HEK293T (cell line): ENCODE results near the gene LYZL6.

ENCODE experiments used
- ARNT ChIP-seq: fragments of 450-650 bp; IDR thresholded peaks from 2 replicates; pipeline ENCODE4 v1.6.1; 2017; ENCODE audit warnings: mild to moderate bottlenecking
- BHLHE40 ChIP-seq: fragments of 450-650 bp; IDR thresholded peaks from 2 replicates; pipeline ENCODE4 v1.6.1; 2016; ENCODE audit warnings: mild to moderate bottlenecking, moderate library complexity, borderline replicate concordance
- CTBP1 ChIP-seq: fragments of 450-650 bp; IDR thresholded peaks from 2 replicates; pipeline ENCODE4 v1.6.1; 2016; ENCODE audit warnings: borderline replicate concordance
- ELF4 ChIP-seq: fragments of 450-650 bp; IDR thresholded peaks from 2 replicates; pipeline ENCODE4 v1.6.1; 2017; ENCODE audit warnings: antibody characterized with exemption
- FOXK2 ChIP-seq: fragments of 450-650 bp; IDR thresholded peaks from 2 replicates; pipeline ENCODE4 v1.6.1; 2016; ENCODE audit warnings: mild to moderate bottlenecking
- FOXM1 ChIP-seq: fragments of 450-650 bp; IDR thresholded peaks from 2 replicates; pipeline ENCODE4 v1.6.1; 2017; ENCODE audit warnings: mild to moderate bottlenecking, borderline replicate concordance
- SP1 ChIP-seq: fragments of 450-650 bp; IDR thresholded peaks from 2 replicates; pipeline ENCODE4 v1.6.1; 2017
- TF ChIP-seq, protein P1 (sequence below): fragments of 450-650 bp; IDR thresholded peaks from 2 replicates; pipeline ENCODE4 v1.6.1; 2016

DNA sequence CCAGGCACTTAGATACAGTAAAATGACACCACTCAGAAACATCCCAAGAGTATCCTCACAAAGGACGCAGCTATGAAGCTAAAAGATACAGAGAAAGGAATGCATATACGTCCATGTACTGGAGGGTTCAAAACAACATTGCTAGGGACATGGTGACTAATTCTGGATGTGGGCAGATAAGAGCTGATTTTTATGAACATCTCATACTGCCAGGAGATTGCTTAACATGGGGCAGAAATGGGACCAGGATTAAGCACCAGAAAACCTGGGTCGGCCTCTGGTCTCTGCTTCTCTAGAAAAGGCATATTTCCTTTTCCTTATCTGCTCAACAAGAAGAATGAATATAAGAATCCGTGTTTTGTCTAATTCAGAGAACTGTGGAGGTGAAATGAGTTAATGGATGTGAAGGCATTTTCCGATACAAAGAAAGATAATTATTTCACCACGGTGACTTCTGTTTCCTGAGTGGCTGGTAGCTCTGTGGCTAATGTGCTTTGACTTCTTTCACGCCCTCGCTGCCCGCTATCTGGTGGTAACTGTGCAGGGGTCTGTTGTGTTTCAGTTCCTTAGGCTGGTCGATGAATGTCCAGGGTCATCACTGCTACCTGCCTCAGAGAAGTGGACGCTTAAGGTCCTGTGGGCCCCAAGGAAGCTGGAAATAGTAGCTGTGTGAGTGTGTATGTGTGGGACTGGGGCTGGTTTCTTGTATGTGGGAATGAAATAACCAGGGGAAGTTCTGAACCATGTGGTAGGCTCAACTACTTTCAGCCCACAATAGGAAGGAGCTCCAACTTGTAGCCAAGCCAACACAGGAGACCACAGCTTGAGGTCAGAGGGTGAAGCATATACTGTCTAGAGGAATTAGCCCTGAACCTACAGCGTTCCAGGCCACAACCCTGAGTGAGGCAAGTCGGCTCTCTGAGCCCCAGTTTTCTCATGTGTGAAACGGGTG is 47.6 kb downstream of the LYZL6 start:
- TF ChIP-seq FOXK2 (no peak), SP1 (no peak), BHLHE40 (no peak), FOXM1 (no peak), ELF4 (no peak), ARNT (no peak), CTBP1 (no peak)
- TF ChIP-seq, protein P1, sequence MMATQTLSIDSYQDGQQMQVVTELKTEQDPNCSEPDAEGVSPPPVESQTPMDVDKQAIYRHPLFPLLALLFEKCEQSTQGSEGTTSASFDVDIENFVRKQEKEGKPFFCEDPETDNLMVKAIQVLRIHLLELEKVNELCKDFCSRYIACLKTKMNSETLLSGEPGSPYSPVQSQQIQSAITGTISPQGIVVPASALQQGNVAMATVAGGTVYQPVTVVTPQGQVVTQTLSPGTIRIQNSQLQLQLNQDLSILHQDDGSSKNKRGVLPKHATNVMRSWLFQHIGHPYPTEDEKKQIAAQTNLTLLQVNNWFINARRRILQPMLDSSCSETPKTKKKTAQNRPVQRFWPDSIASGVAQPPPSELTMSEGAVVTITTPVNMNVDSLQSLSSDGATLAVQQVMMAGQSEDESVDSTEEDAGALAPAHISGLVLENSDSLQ, result no peak
